Measurements from ENCODE around the gene GNB1. TPM values are rescaled to one million over a fixed set of nuclear protein-coding genes. Genes with fewer than 3 reads are reported as not detected.

GNB1 gene
- total RNA-seq, 5 donors from 2014 or later (not counting 1 experiment from before 2014, with no cell fraction given), result 208 to 295 (median 261) TPM

DNA sequence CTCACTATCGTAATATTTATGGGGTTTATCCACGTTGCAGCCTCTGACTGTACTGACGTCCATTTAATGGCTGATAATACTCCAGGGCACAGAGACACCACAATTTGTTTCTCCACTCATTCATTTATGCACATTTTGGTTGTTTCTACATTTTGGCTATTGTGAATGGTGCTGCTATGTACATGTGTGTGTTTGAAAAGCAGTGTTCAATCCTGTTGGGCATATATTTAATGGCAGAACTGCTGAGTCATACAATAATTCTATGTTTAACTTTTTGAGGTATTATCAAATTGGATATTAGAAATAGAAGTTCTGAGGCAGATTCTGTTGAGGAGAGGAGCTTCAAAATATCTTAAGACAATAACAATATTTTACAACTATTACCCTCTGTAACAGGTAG is 73.7 kb downstream of the GNB1 start:
- H3K36me3 ChIP-seq (ENCODE audit: control insufficient read depth in 2 of 2, extremely low read depth in 1 of 2, insufficient read depth in 1 of 2, low read length in 1 of 2), result peaks cover 15 to 62% of the 10 kb centered on the region in 2 donors
- WGBS (ENCODE audit: insufficient coverage), result no CpG with 5 or more reads among the region's 3 CpGs
- ATAC-seq (replicated peaks in 1 of 4) (no peak), DNase-seq (no peak)
- Mint-ChIP-seq H3K4me3 (no peak overlapping the region), H3K27me3 (no peaks in the 10 kb centered on the region), H3K4me1 (peaks cover 6 to 15% (median 8%) of the 10 kb centered on the region in 3 donors), H3K27ac (no peak overlapping the region), H3K9me3 (no peaks in the 10 kb centered on the region), H3K36me3 (peaks cover 33% of the 10 kb centered on the region)
- peaks cover 0 to 2% of the 10 kb centered on the region in 2 experiments for H3K4me1 ChIP-seq (ENCODE audit: control insufficient read depth in 1 of 2, extremely low read depth in 1 of 2, insufficient read depth in 2 of 2, low read length in 2 of 2)
- no peaks in the 10 kb centered on the region for H3K27me3 ChIP-seq (replicated peaks in 1 of 2; ENCODE audit: control insufficient read depth in 2 of 2, extremely low read depth in 1 of 2, insufficient read depth in 2 of 2, low read length in 1 of 2)
- CTCF ChIA-PET, result no interaction called here
- H3K9me3 ChIP-seq, result no peaks in the 10 kb centered on the region
- no peak overlapping the region for H3K4me3 ChIP-seq (ENCODE audit: control insufficient read depth in 1 of 2, extremely low read depth in 1 of 2, low read length in 1 of 2)
- POLR2A ChIA-PET, result no interaction called here
- H3K27ac ChIP-seq (ENCODE audit: low read length), result no peak overlapping the region

DNA sequence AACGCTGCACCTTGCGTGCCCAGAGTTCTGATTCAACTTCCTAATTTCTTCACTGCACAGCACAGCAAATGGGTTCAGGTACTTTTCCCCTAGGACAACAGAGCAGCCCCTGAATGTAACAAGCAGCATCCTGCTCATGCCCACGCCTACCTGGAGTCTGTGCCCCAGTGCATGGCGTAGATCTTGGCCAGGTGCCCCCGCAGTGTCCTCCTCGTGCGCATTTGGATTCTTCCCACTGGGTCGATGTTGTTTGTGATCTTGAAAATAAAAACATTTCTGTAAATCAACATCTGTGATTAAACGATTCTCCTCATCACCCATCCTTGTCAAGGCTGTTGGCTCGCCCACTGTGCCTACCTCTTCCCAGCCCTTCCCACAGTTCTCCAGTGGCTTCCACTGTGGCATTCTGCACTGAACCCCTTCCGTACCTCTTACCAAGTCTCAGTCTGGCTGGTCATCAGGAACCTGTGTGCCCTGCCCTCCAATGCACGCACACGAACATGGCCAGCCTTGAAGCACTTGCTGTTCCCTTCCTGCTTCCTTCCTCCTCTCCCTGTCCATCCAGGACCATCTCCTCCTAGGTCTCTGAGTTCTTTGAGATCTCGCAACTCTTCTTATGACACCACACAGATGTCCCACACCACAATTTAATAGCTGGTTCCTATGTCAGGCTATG is 75.1 kb downstream of the GNB1 start:
- no peak overlapping the region for H3K4me3 ChIP-seq (ENCODE audit: control insufficient read depth in 1 of 2, extremely low read depth in 1 of 2, low read length in 1 of 2)
- no peaks in the 10 kb centered on the region for H3K27me3 Mint-ChIP-seq
- POLR2A ChIA-PET, result interaction anchor here in 1 of 2 donors (0.7 kb wide), 1 partner anchor 43 kb away, joined by 4 read pairs; no protein-coding TSS in a partner anchor
- no peak overlapping the region for H3K27ac Mint-ChIP-seq
- H3K4me1 Mint-ChIP-seq, result peaks cover 5 to 11% (median 6%) of the 10 kb centered on the region in 3 donors
- H3K36me3 Mint-ChIP-seq, result peaks cover 31% of the 10 kb centered on the region
- 96% methylated on average over 9 of the region's 14 CpGs for WGBS (ENCODE audit: insufficient coverage)
- H3K27ac ChIP-seq (ENCODE audit: low read length), result no peak overlapping the region
- no peaks in the 10 kb centered on the region for H3K9me3 ChIP-seq
- H3K4me3 Mint-ChIP-seq, result no peak overlapping the region
- H3K36me3 ChIP-seq (ENCODE audit: control insufficient read depth in 2 of 2, extremely low read depth in 1 of 2, insufficient read depth in 1 of 2, low read length in 1 of 2), result peaks cover 15 to 62% of the 10 kb centered on the region in 2 donors
- no peaks in the 10 kb centered on the region for H3K9me3 Mint-ChIP-seq
- peaks cover 0 to 2% of the 10 kb centered on the region in 2 experiments for H3K4me1 ChIP-seq (ENCODE audit: control insufficient read depth in 1 of 2, extremely low read depth in 1 of 2, insufficient read depth in 2 of 2, low read length in 2 of 2)
- H3K27me3 ChIP-seq (replicated peaks in 1 of 2; ENCODE audit: control insufficient read depth in 2 of 2, extremely low read depth in 1 of 2, insufficient read depth in 2 of 2, low read length in 1 of 2), result no peaks in the 10 kb centered on the region
- no peak for DNase-seq
- no peak for ATAC-seq (replicated peaks in 1 of 4)
- CTCF ChIA-PET, result no interaction called here

DNA sequence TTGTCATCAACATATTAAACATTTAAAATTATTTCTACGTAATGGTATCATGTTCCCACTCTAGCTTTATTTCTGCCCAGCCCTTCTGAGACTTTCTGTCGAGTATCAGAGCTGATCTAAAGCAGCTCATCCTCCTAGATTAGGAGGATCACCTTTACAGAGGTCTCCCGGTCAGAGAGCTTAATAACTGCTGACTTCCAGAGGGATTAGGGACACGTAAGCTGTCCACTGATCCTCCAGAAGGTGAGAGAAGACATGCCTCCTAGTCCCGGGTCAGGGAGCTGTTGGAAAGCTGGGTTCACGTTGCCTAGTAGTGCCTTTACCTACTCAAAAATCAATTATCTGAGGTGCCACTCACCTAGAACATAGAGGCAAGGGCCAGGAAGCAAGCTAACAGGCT is 81.4 kb downstream of the GNB1 start:
- H3K4me1 Mint-ChIP-seq, result peaks cover 1 to 7% (median 3%) of the 10 kb centered on the region in 3 donors
- H3K36me3 Mint-ChIP-seq, result peaks cover 24% of the 10 kb centered on the region
- Histone ChIP-seq H3K4me1 (ENCODE audit: control insufficient read depth in 1 of 2, extremely low read depth in 1 of 2, insufficient read depth in 2 of 2, low read length in 2 of 2) (peaks cover 0 to 2% of the 10 kb centered on the region in 2 experiments), H3K27me3 (replicated peaks in 1 of 2; ENCODE audit: control insufficient read depth in 2 of 2, extremely low read depth in 1 of 2, insufficient read depth in 2 of 2, low read length in 1 of 2) (no peaks in the 10 kb centered on the region), H3K36me3 (ENCODE audit: control insufficient read depth in 2 of 2, extremely low read depth in 1 of 2, insufficient read depth in 1 of 2, low read length in 1 of 2) (peaks cover 20 to 60% of the 10 kb centered on the region in 2 donors), H3K9me3 (no peaks in the 10 kb centered on the region), H3K27ac (ENCODE audit: low read length) (no peak overlapping the region), H3K4me3 (ENCODE audit: control insufficient read depth in 1 of 2, extremely low read depth in 1 of 2, low read length in 1 of 2) (no peak overlapping the region)
- H3K27ac Mint-ChIP-seq, result peak overlapping the region in 1 of 2 donors; percentile 34
- ATAC-seq (replicated peaks in 1 of 4), result no peak
- no peak for DNase-seq
- no peaks in the 10 kb centered on the region for H3K9me3 Mint-ChIP-seq
- ChIA-PET POLR2A (no interaction called here), CTCF (no interaction called here)
- WGBS (ENCODE audit: insufficient coverage), result 100% methylated on average over 4 of the region's 6 CpGs
- no peak overlapping the region for H3K4me3 Mint-ChIP-seq
- no peaks in the 10 kb centered on the region for H3K27me3 Mint-ChIP-seq

DNA sequence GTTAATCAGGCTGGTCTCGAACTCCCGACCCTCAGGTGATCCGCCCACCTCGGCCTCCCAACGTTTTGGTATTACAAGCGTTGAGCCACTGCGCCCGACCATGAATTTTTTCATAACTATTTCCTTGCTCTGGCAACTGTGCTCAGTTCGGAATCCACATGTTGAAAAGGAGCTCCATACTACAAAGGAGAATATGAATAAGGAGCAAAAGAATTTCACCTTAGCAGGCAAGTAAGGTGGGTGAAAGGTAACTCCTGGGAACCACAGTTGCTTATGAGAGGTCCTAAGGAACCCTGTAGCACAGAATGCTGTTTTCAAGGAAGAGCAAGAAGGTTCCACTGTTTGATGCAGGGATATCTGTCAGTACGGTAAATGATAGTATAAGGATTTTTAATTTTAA is 82.7 kb downstream of the GNB1 start:
- ATAC-seq (replicated peaks in 1 of 4), result no peak

DNA sequence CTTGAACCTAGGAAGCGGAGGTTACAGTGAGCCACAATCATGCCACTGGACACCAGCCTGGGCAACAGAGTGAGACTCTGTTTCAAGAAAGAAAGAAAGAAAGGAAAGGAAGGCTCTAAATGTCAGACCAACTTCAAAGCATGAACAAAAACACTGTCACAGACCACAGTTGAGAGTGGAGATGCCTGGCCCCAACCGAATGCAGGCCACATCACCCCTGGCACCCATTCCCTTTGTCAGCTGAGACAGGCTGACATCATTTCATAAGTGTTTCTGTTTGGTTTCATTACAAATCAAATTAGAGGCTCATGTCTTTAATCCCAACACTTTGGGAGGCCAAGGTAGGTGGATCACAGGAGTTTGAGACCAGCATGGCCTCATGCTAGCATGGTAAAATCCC is 84.0 kb downstream of the GNB1 start:
- peaks cover 11 to 15% (median 12%) of the 10 kb centered on the region in 3 donors for H3K4me1 Mint-ChIP-seq
- no CpG with 5 or more reads among the region's 2 CpGs for WGBS (ENCODE audit: insufficient coverage)
- no peaks in the 10 kb centered on the region for H3K27me3 ChIP-seq (replicated peaks in 1 of 2; ENCODE audit: control insufficient read depth in 2 of 2, extremely low read depth in 1 of 2, insufficient read depth in 2 of 2, low read length in 1 of 2)
- H3K27me3 Mint-ChIP-seq, result no peaks in the 10 kb centered on the region
- ChIA-PET POLR2A (no interaction called here), CTCF (interaction anchor here in 1 of 2 donors (0.7 kb wide), 1 partner anchor 85 kb away, joined by 5 read pairs; no protein-coding TSS in a partner anchor)
- no peak for ATAC-seq (replicated peaks in 1 of 4)
- H3K27ac Mint-ChIP-seq, result no peak overlapping the region
- H3K27ac ChIP-seq (ENCODE audit: low read length), result no peak overlapping the region
- H3K9me3 Mint-ChIP-seq, result no peaks in the 10 kb centered on the region
- H3K9me3 ChIP-seq, result no peaks in the 10 kb centered on the region
- DNase-seq, result no peak
- no peaks in the 10 kb centered on the region for H3K4me1 ChIP-seq (ENCODE audit: control insufficient read depth in 1 of 2, extremely low read depth in 1 of 2, insufficient read depth in 2 of 2, low read length in 2 of 2)
- H3K36me3 Mint-ChIP-seq, result peaks cover 26% of the 10 kb centered on the region
- H3K4me3 Mint-ChIP-seq, result no peak overlapping the region
- peaks cover 20 to 59% of the 10 kb centered on the region in 2 donors for H3K36me3 ChIP-seq (ENCODE audit: control insufficient read depth in 2 of 2, extremely low read depth in 1 of 2, insufficient read depth in 1 of 2, low read length in 1 of 2)
- no peak overlapping the region for H3K4me3 ChIP-seq (ENCODE audit: control insufficient read depth in 1 of 2, extremely low read depth in 1 of 2, low read length in 1 of 2)

More for the DNA sequence above, 82.7 kb downstream of the GNB1 start:
- no peaks in the 10 kb centered on the region for H3K9me3 Mint-ChIP-seq
- ChIA-PET CTCF (no interaction called here), POLR2A (no interaction called here)
- no peak for DNase-seq
- H3K27me3 Mint-ChIP-seq, result no peaks in the 10 kb centered on the region
- H3K9me3 ChIP-seq, result no peaks in the 10 kb centered on the region
- H3K4me1 ChIP-seq (ENCODE audit: control insufficient read depth in 1 of 2, extremely low read depth in 1 of 2, insufficient read depth in 2 of 2, low read length in 2 of 2), result peaks cover 0 to 2% of the 10 kb centered on the region in 2 experiments
- H3K27me3 ChIP-seq (replicated peaks in 1 of 2; ENCODE audit: control insufficient read depth in 2 of 2, extremely low read depth in 1 of 2, insufficient read depth in 2 of 2, low read length in 1 of 2), result no peaks in the 10 kb centered on the region
- H3K4me3 Mint-ChIP-seq, result no peak overlapping the region
- no peak overlapping the region for H3K27ac Mint-ChIP-seq
- H3K4me1 Mint-ChIP-seq, result peaks cover 5 to 12% (median 6%) of the 10 kb centered on the region in 3 donors
- WGBS (ENCODE audit: insufficient coverage), result 99% methylated on average over 9 of the region's 10 CpGs
- no peak overlapping the region for H3K4me3 ChIP-seq (ENCODE audit: control insufficient read depth in 1 of 2, extremely low read depth in 1 of 2, low read length in 1 of 2)
- H3K36me3 ChIP-seq (ENCODE audit: control insufficient read depth in 2 of 2, extremely low read depth in 1 of 2, insufficient read depth in 1 of 2, low read length in 1 of 2), result peaks cover 20 to 58% of the 10 kb centered on the region in 2 donors
- no peak overlapping the region for H3K27ac ChIP-seq (ENCODE audit: low read length)
- H3K36me3 Mint-ChIP-seq, result peaks cover 26% of the 10 kb centered on the region

DNA sequence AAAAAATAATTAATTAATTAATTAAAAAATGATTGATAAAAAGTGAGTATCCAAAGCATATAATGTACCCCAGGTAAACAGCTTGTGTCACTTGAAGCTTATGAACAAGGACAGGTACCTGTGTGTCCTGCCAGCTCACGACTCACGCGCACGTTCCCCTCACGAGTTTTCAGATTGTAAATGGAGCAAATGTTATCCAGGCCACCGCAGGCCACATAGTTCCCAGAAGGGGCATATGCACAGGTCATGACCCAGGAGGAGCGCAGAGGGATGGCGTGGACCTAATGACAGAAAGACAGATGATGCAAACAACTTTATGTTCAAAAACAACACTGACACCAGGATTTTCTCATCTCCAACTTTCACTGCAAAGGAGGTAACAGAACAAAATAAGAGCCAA is 86.6 kb downstream of the GNB1 start:
- Mint-ChIP-seq H3K27ac (no peak overlapping the region), H3K9me3 (no peaks in the 10 kb centered on the region), H3K4me3 (no peak overlapping the region), H3K36me3 (peaks cover 33% of the 10 kb centered on the region), H3K4me1 (peaks cover 22 to 30% (median 27%) of the 10 kb centered on the region in 3 donors), H3K27me3 (no peaks in the 10 kb centered on the region)
- CTCF ChIA-PET, result interaction anchor here in 1 of 2 donors (0.7 kb wide), 1 partner anchor 174 kb away, joined by 3 read pairs; no protein-coding TSS in a partner anchor
- DNase-seq, result no peak
- no peak overlapping the region for H3K4me3 ChIP-seq (ENCODE audit: control insufficient read depth in 1 of 2, extremely low read depth in 1 of 2, low read length in 1 of 2)
- ATAC-seq (replicated peaks in 1 of 4), result no peak
- POLR2A ChIA-PET, result no interaction called here
- H3K27me3 ChIP-seq (replicated peaks in 1 of 2; ENCODE audit: control insufficient read depth in 2 of 2, extremely low read depth in 1 of 2, insufficient read depth in 2 of 2, low read length in 1 of 2), result no peaks in the 10 kb centered on the region
- peaks cover 18 to 68% of the 10 kb centered on the region in 2 donors for H3K36me3 ChIP-seq (ENCODE audit: control insufficient read depth in 2 of 2, extremely low read depth in 1 of 2, insufficient read depth in 1 of 2, low read length in 1 of 2)
- H3K4me1 ChIP-seq (ENCODE audit: control insufficient read depth in 1 of 2, extremely low read depth in 1 of 2, insufficient read depth in 2 of 2, low read length in 2 of 2), result no peaks in the 10 kb centered on the region
- WGBS (ENCODE audit: insufficient coverage), result 89% methylated on average over 8 of the region's 8 CpGs
- no peaks in the 10 kb centered on the region for H3K9me3 ChIP-seq
- H3K27ac ChIP-seq (ENCODE audit: low read length), result no peak overlapping the region

Measured in T-cell (primary cell).